ENCODE measurements around the gene ESAM. TPM values are rescaled to one million over a fixed set of nuclear protein-coding genes. Genes with fewer than 3 reads are reported as not detected.

Gene ESAM
- total RNA-seq, 4 donors from 2014 or later, result 5.6 to 23.1 (median 9.7) TPM

DNA sequence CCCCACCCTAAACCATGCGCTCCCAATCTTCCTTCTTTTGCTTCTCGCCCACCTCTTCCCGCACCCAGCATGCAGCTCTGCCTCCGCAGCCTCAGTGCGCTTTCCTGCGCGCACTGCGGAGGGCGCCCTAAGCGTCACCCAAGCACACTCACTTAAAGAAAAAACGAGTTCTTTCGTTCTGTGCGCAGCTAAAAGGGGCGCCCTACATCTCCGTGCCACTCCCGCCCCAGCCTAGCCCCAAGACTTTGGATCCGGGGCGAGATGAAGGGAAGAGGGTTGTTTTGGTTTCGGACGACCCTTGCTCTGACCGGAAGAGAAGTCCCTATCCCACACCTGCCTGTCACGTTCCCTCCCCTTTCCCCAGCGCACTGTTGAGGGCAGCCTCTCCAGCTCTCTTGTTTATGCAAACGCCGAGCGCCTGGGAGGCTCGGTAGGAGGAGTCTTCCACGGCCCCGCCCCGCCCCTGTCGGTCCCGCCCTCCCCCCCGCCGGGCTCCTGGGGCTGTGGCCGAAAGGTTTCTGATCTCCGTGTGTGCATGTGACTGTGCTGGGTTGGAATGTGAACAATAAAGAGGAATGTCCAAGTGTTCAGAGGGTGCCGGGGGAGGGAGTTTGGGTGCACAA, 15.4 kb downstream of the ESAM start:
- WGBS, 2 donors, result 4% methylated on average over 15 to 17 of the region's 37 CpGs
- H3K4me3 ChIP-seq, result peak overlapping the region; percentile 33 to 74 (median 55)
- DNase-seq, result peak; percentile 42
- no peaks in the 10 kb centered on the region for H3K36me3 ChIP-seq
- intact Hi-C loops (cut with DNase I), result no loop called here
- H3K9me3 ChIP-seq, result no peaks in the 10 kb centered on the region
- H3K27ac ChIP-seq, result peak overlapping the region; percentile 63 to 83 (median 78)
- peak in 3 of 4 donors; percentile 51 to 71 (median 67) for TF ChIP-seq POLR2A (IDR thresholded peaks at IDR 0.05)
- TF ChIP-seq, protein P1, sequence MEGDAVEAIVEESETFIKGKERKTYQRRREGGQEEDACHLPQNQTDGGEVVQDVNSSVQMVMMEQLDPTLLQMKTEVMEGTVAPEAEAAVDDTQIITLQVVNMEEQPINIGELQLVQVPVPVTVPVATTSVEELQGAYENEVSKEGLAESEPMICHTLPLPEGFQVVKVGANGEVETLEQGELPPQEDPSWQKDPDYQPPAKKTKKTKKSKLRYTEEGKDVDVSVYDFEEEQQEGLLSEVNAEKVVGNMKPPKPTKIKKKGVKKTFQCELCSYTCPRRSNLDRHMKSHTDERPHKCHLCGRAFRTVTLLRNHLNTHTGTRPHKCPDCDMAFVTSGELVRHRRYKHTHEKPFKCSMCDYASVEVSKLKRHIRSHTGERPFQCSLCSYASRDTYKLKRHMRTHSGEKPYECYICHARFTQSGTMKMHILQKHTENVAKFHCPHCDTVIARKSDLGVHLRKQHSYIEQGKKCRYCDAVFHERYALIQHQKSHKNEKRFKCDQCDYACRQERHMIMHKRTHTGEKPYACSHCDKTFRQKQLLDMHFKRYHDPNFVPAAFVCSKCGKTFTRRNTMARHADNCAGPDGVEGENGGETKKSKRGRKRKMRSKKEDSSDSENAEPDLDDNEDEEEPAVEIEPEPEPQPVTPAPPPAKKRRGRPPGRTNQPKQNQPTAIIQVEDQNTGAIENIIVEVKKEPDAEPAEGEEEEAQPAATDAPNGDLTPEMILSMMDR (IDR thresholded peaks at IDR 0.05), result peak in 5 of 6 experiments; percentile 35 to 56 (median 49)
- peaks cover 16 to 48% (median 27%) of the 10 kb centered on the region in 3 donors for H3K4me1 ChIP-seq
- H3K27me3 ChIP-seq, result peaks cover 0 to 92% (median under 1%) of the 10 kb centered on the region in 4 donors

DNA sequence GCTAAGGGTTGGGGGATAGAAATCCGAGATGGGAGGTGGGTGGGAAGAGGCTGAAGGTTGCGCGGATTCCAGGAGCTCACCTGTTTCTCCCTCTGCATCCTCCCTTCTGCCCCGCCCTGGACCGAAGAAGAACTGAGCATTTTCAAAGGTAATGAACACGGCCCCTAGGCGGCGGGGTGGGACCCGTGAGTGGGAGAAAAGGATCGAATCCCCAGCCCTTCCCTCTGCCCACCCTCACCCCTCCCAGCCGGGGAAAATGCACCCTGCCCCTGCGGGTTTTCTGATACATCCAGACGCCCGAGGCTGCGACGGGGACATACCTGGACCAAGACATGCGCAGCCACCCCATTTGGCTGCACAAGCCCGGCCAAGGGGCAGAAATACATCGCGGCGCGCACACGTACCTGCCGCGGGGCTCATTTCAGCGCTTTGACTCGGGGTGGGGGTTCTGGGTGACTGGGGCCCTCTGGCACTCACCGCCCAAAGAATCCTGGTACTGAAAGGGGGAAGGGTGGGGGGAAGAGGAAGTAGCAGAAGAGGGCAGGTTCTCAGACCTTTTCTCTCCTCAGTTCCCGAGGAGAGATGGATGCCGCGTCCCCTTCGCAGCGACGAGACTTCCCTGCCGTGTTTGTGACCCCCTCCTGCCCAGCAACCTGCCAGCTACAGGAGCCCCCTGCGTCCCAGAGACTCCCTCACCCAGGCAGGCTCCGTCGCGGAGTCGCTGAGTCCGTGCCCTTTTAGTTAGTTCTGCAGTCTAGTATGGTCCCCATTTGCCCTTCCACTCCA, 16.1 kb downstream of the ESAM start:
- no peak for DNase-seq

DNA sequence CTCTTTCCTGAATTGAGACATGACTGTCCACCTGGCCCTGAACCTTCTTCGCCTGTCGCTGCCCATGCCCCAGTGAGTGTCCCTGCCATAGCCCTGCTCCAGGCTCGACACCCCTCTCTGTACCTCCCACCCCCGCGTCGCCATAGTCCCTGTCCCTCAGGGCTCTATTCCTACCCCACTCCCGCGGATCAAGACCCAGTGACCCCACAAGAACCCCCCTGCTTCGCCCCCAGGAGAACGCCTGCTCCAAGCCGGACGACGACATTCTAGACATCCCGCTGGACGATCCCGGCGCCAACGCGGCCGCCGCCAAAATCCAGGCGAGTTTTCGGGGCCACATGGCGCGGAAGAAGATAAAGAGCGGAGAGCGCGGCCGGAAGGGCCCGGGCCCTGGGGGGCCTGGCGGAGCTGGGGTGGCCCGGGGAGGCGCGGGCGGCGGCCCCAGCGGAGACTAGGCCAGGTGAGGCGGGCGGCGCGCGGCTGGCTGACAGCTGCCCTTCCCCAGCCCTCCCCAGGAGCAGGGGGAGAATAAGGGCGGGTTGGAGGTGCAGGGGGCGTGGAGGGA, 16.7 kb downstream of the ESAM start:
- peak overlapping the region in 3 of 4 donors; percentile 51 to 74 (median 59) for H3K4me3 ChIP-seq
- peaks cover 19 to 51% (median 27%) of the 10 kb centered on the region in 3 donors for H3K4me1 ChIP-seq
- TF ChIP-seq POLR2A (IDR thresholded peaks at IDR 0.05), result no peak
- TF ChIP-seq, protein P1 (IDR thresholded peaks at IDR 0.05), result no peak
- WGBS, 2 donors, result 54 to 61% methylated on average over 10 to 26 of the region's 44 CpGs
- no peaks in the 10 kb centered on the region for H3K36me3 ChIP-seq
- peaks cover 0 to 92% (median 0%) of the 10 kb centered on the region in 4 donors for H3K27me3 ChIP-seq
- no peaks in the 10 kb centered on the region for H3K9me3 ChIP-seq
- no peak for DNase-seq
- H3K27ac ChIP-seq, result no peak overlapping the region
- intact Hi-C loops (cut with DNase I), result no loop called here

More for the DNA sequence above, 16.1 kb downstream of the ESAM start:
- Histone ChIP-seq H3K4me3 (peak overlapping the region; percentile 33 to 74 (median 55)), H3K4me1 (peaks cover 12 to 44% (median 22%) of the 10 kb centered on the region in 3 donors), H3K27me3 (peaks cover 0 to 92% (median 0%) of the 10 kb centered on the region in 4 donors), H3K36me3 (no peaks in the 10 kb centered on the region), H3K9me3 (no peaks in the 10 kb centered on the region), H3K27ac (peak overlapping the region; percentile 63 to 83 (median 78))
- WGBS, 2 donors, result 6 to 9% methylated on average over 17 to 29 of the region's 41 CpGs
- intact Hi-C loops (cut with DNase I), result no loop called here
- TF ChIP-seq, protein P1 (IDR thresholded peaks at IDR 0.05), result peak in 3 of 6 experiments; percentile 13 to 49 (median 27)
- TF ChIP-seq POLR2A (IDR thresholded peaks at IDR 0.05), result no peak

DNA sequence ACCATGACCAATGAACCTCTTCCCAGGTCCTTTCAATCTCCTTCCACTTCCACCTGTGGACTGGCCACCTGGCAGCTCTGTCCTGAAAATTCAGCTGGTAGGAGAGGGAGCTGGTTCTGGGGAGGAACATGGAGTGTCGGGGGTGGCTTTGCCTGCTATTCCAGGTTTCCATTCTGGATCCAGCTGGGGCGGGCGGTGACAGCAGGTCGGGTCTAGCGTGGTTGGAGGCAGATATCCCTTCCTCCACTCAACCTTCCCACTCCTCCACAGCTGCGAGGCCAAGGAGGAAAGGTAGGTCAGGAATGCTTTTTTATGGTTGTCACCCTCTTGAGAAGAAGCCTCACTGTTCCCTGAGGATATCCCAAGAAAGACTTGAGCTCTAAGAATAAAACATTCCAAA, 19.0 kb downstream of the ESAM start:
- Histone ChIP-seq H3K36me3 (no peaks in the 10 kb centered on the region), H3K9me3 (no peaks in the 10 kb centered on the region), H3K27ac (no peak overlapping the region), H3K4me3 (no peak overlapping the region), H3K27me3 (peaks cover 0 to 96% (median 0%) of the 10 kb centered on the region in 4 donors), H3K4me1 (peaks cover 30 to 50% (median 31%) of the 10 kb centered on the region in 3 donors)
- no peak for DNase-seq
- no peak for TF ChIP-seq POLR2A (IDR thresholded peaks at IDR 0.05)
- TF ChIP-seq, protein P1 (IDR thresholded peaks at IDR 0.05), result no peak
- WGBS, 2 donors, result 82 to 86% methylated on average over 5 of the region's 6 CpGs
- intact Hi-C loops (cut with DNase I), result loop anchor here (5.0 kb wide), 1 partner anchor 71 kb away; the partner anchor contains the start of genes SIAE and SPA17

Data from esophagus squamous epithelium (tissue), 5 donors.